OCI-LY3 (cell line): ENCODE results near the gene KBTBD12.
A peak's percentile ranks its signal among the peaks of the same experiment; 100 is the strongest.
"Not testable (repeated sequence)": the region's sequence is repeated elsewhere in the genome, so short reads cannot be mapped to it uniquely, and the experiment has no call there.

Experiments
- H2AFZ ChIP-seq: fragments of 200-600, 300-600 bp; shearing (Covaris generic); 2 replicates; pipeline ENCODE4 v1.6.0; 2014; ENCODE audit warnings: antibody characterized with exemption, low read depth, low read length
- H3K27ac ChIP-seq: fragments of 200-600, 300-600 bp; sonication (generic); 2 replicates; pipeline ENCODE4 v1.5.1; 2014; ENCODE audit warnings: mild to moderate bottlenecking, low read length, moderate library complexity, mixed read lengths
- H3K27me3 ChIP-seq: fragments of 200-600, 300-600 bp; sonication (generic); 2 replicates; pipeline ENCODE4 v1.6.1; 2014; ENCODE audit warnings: low read depth, low read length, mixed read lengths
- H3K36me3 ChIP-seq: fragments of 200-600, 300-600 bp; sonication (generic); replicated peaks from 2 replicates; pipeline ENCODE3; 2014; ENCODE audit warnings: low read depth, low read length, mixed read lengths
- H3K4me1 ChIP-seq: fragments of 300-600, 200-600 bp; sonication (generic); 2 replicates; pipeline ENCODE4 v1.6.1; 2014; ENCODE audit warnings: low read length, mixed read lengths
- H3K4me2 ChIP-seq: fragments of 200-600, 300-600 bp; sonication (generic); 2 replicates; pipeline ENCODE4 v1.6.1; 2014; ENCODE audit warnings: low read length, mixed read lengths
- H3K4me3 ChIP-seq: fragments of 300-600, 200-600 bp; sonication (generic); 2 replicates; pipeline ENCODE4 v1.5.1; 2014; ENCODE audit warnings: antibody characterized with exemption, mild to moderate bottlenecking, low read length, moderate library complexity
- H3K79me2 ChIP-seq: fragments of 300-600, 200-600 bp; shearing (Covaris generic); 2 replicates; pipeline ENCODE4 v1.6.1; 2014; ENCODE audit warnings: mild to moderate bottlenecking, low read length, mixed read lengths
- H3K9ac ChIP-seq: fragments of 300-600, 200-600 bp; shearing (Covaris generic); 2 replicates; pipeline ENCODE4 v1.6.0; 2014; ENCODE audit warnings: mild to moderate bottlenecking, low read length, moderate library complexity
- H3K9me3 ChIP-seq: fragments of 200-600, 300-600 bp; shearing (Covaris generic); 2 replicates; pipeline ENCODE4 v1.6.1; 2014; ENCODE audit warnings: low read length, mixed read lengths; ENCODE audit not compliant: insufficient read depth
- H4K20me1 ChIP-seq: fragments of 200-600, 300-600 bp; sonication (generic); 2 replicates; pipeline ENCODE4 v1.6.1; 2016; ENCODE audit warnings: low read length, mixed read lengths; ENCODE audit not compliant: insufficient read depth
- EZH2phosphoT487 ChIP-seq: fragments of 200-600 bp; shearing (Covaris generic); IDR thresholded peaks from 2 replicates; pipeline ENCODE4 v1.6.1; 2018; ENCODE audit warnings: antibody characterized with exemption, mixed run types, low read depth
- TF ChIP-seq, protein P1 (sequence below): fragments of 200-600, 300-600 bp; sonication (generic); IDR thresholded peaks from 2 replicates; pipeline ENCODE4 v1.5.1; 2014; ENCODE audit warnings: antibody characterized with exemption, low read length, low read depth

The KBTBD12 gene

GRCh38 chr3:127888564-127889107 lies 26.4 kb upstream of the KBTBD12 start:
- Histone ChIP-seq H3K79me2 (no peaks in the 10 kb centered on the region), H3K4me2 (no peak overlapping the region), H3K36me3 (peaks cover 34% of the 10 kb centered on the region), H3K4me3 (no peak overlapping the region), H4K20me1 (no peaks in the 10 kb centered on the region), H3K27me3 (no peaks in the 10 kb centered on the region), H2AFZ (no peak overlapping the region), H3K9ac (no peak overlapping the region), H3K27ac (no peak overlapping the region), H3K9me3 (peaks cover 51% of the 10 kb centered on the region), H3K4me1 (peaks cover 21% of the 10 kb centered on the region)
- no peak for TF ChIP-seq EZH2phosphoT487
- TF ChIP-seq, protein P1, sequence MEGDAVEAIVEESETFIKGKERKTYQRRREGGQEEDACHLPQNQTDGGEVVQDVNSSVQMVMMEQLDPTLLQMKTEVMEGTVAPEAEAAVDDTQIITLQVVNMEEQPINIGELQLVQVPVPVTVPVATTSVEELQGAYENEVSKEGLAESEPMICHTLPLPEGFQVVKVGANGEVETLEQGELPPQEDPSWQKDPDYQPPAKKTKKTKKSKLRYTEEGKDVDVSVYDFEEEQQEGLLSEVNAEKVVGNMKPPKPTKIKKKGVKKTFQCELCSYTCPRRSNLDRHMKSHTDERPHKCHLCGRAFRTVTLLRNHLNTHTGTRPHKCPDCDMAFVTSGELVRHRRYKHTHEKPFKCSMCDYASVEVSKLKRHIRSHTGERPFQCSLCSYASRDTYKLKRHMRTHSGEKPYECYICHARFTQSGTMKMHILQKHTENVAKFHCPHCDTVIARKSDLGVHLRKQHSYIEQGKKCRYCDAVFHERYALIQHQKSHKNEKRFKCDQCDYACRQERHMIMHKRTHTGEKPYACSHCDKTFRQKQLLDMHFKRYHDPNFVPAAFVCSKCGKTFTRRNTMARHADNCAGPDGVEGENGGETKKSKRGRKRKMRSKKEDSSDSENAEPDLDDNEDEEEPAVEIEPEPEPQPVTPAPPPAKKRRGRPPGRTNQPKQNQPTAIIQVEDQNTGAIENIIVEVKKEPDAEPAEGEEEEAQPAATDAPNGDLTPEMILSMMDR: no peak

- Histone ChIP-seq H3K27me3 (no peaks in the 10 kb centered on the region), H3K9ac (peak overlapping the region; percentile 41; the same call in 1 of the 2 replicates), H3K36me3 (peaks cover 34% of the 10 kb centered on the region), H2AFZ (no peak overlapping the region), H4K20me1 (no peaks in the 10 kb centered on the region), H3K4me2 (peak overlapping the region; percentile 28; the same call in 1 of the 2 replicates), H3K4me1 (peaks cover 21% of the 10 kb centered on the region), H3K4me3 (0 out of 2 replicates have a peak overlapping the region, but pooled peaks have one; percentile 12), H3K79me2 (no peaks in the 10 kb centered on the region), H3K9me3 (peaks cover 53% of the 10 kb centered on the region), H3K27ac (peak overlapping the region; percentile 96)
- TF ChIP-seq EZH2phosphoT487: no peak
- TF ChIP-seq, protein P1: no peak
These were observed 25.6 kb upstream of the KBTBD12 start for GRCh38 chr3:127889461-127889863.

GRCh38 chr3:127889976-127890650 lies 24.9 kb upstream of the KBTBD12 start:
- Histone ChIP-seq H3K27me3 (no peaks in the 10 kb centered on the region), H3K36me3 (peaks cover 34% of the 10 kb centered on the region), H3K4me3 (peak overlapping the region; percentile 12), H4K20me1 (no peaks in the 10 kb centered on the region), H3K4me1 (peaks cover 21% of the 10 kb centered on the region), H3K9ac (peak overlapping the region; percentile 41; the same call in 1 of the 2 replicates), H3K4me2 (peak overlapping the region; percentile 28), H3K9me3 (peaks cover 54% of the 10 kb centered on the region), H3K79me2 (no peaks in the 10 kb centered on the region), H3K27ac (peak overlapping the region; percentile 96), H2AFZ (peak overlapping the region; percentile 1; the same call in 1 of the 2 replicates)
- TF ChIP-seq EZH2phosphoT487: no peak
- TF ChIP-seq, protein P1: no peak

GRCh38 chr3:127890651-127891290 lies 24.3 kb upstream of the KBTBD12 start:
- not testable (repeated sequence) for H3K27me3 ChIP-seq, H2AFZ ChIP-seq, H3K79me2 ChIP-seq, H4K20me1 ChIP-seq
- Histone ChIP-seq H3K9me3 (peaks cover 57% of the 10 kb centered on the region), H3K4me2 (peak overlapping the region; percentile 28; the same call in 1 of the 2 replicates), H3K4me1 (peaks cover 21% of the 10 kb centered on the region), H3K4me3 (0 out of 2 replicates have a peak overlapping the region, but pooled peaks have one; percentile 18), H3K9ac (peak overlapping the region; percentile 22; the same call in 1 of the 2 replicates), H3K27ac (peak overlapping the region; percentile 96), H3K36me3 (peaks cover 34% of the 10 kb centered on the region)
- TF ChIP-seq, protein P1: peak; percentile 16; the same call in 1 of the 2 replicates
